ENCODE measurements around the gene MARK3. TPM values are rescaled to one million over a fixed set of nuclear protein-coding genes. Genes with fewer than 3 reads are reported as not detected.

Gene MARK3
- polyA plus RNA-seq, 1 experiment = 109 TPM

- H3K27me3 ChIP-seq (ENCODE audit: control insufficient read depth, insufficient read depth, low read length) = no peaks in the 10 kb centered on the region
- no peak for TF ChIP-seq CTCF (IDR thresholded peaks at IDR 0.05; ENCODE audit: low read depth, low read length)
- H3K4me3 ChIP-seq (ENCODE audit: low read depth, low read length) = no peak overlapping the region
Measured at GRCh38 chr14:103428723-103429556, 43.7 kb downstream of the MARK3 start.

DNA sequence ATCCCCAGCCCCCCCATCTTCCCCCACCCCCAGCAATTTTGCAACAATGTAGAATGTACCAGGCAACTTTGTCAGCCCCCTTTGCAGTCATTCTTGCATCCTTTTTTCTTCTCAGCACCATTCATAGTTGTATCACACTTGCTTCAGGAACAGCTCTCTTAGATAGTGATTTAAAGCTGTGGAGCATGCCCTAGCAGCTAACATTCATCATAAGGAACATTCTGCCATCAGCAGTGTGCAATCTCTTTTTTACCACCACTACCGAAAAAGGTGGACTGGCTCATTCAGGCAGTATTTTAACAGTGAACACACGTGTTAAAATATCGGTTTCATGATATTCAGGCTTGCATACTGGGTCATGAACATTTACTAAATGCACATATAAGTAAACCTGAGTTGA is 45.1 kb downstream of the MARK3 start:
- TF ChIP-seq CTCF (IDR thresholded peaks at IDR 0.05; ENCODE audit: low read depth, low read length) = no peak
- Histone ChIP-seq H3K4me3 (ENCODE audit: low read depth, low read length) (no peak overlapping the region), H3K9me3 (ENCODE audit: control insufficient read depth, insufficient read depth, low read length) (no peaks in the 10 kb centered on the region), H3K27me3 (ENCODE audit: control insufficient read depth, insufficient read depth, low read length) (no peaks in the 10 kb centered on the region), H3K27ac (ENCODE audit: low read depth, low read length) (no peak overlapping the region)
- CTCF ChIA-PET = interaction anchor here (0.5 to 0.6 kb wide), 2 partner anchors 30 to 138 kb away, joined by 3 read pairs; no protein-coding TSS in a partner anchor
- no peak for DNase-seq (ENCODE audit: low read depth, low spot score)
- POLR2A ChIA-PET = no interaction called here

More at GRCh38 chr14:103428723-103429556, 43.7 kb downstream of the MARK3 start:
- Histone ChIP-seq H3K9me3 (ENCODE audit: control insufficient read depth, insufficient read depth, low read length) (no peaks in the 10 kb centered on the region), H3K27ac (ENCODE audit: low read depth, low read length) (no peak overlapping the region)
- POLR2A ChIA-PET = no interaction called here
- DNase-seq (ENCODE audit: low read depth, low spot score) = no peak
- CTCF ChIA-PET = interaction anchor here (0.5 kb wide), 1 partner anchor 83 kb away, joined by 3 read pairs; no protein-coding TSS in a partner anchor

GRCh38 chr14:103432627-103433026 is 47.4 kb downstream of the MARK3 start:
- ChIA-PET POLR2A (interaction anchor here (0.6 kb wide), 1 partner anchor 188 kb away, joined by 10 read pairs; no protein-coding TSS in a partner anchor), CTCF (interaction anchor here (0.6 to 1.5 kb wide), 2 partner anchors 27 to 39 kb away, joined by 3 to 4 read pairs; no protein-coding TSS in a partner anchor)
- no peaks in the 10 kb centered on the region for H3K27me3 ChIP-seq (ENCODE audit: control insufficient read depth, insufficient read depth, low read length)

GRCh38 chr14:103433916-103434563 is 48.8 kb downstream of the MARK3 start:
- H3K27me3 ChIP-seq (ENCODE audit: control insufficient read depth, insufficient read depth, low read length) = no peaks in the 10 kb centered on the region
- CTCF ChIA-PET = interaction anchor here (1.0 kb wide), 1 partner anchor 43 kb away, joined by 3 read pairs; no protein-coding TSS in a partner anchor
- H3K27ac ChIP-seq (ENCODE audit: low read depth, low read length) = no peak overlapping the region
- POLR2A ChIA-PET = no interaction called here
- TF ChIP-seq CTCF (IDR thresholded peaks at IDR 0.05; ENCODE audit: low read depth, low read length) = no peak
- H3K9me3 ChIP-seq (ENCODE audit: control insufficient read depth, insufficient read depth, low read length) = no peaks in the 10 kb centered on the region
- H3K4me3 ChIP-seq (ENCODE audit: low read depth, low read length) = no peak overlapping the region
- DNase-seq (ENCODE audit: low read depth, low spot score) = no peak

More at GRCh38 chr14:103432627-103433026, 47.4 kb downstream of the MARK3 start:
- Histone ChIP-seq H3K9me3 (ENCODE audit: control insufficient read depth, insufficient read depth, low read length) (no peaks in the 10 kb centered on the region), H3K27ac (ENCODE audit: low read depth, low read length) (no peak overlapping the region), H3K4me3 (ENCODE audit: low read depth, low read length) (no peak overlapping the region)
- no peak for DNase-seq (ENCODE audit: low read depth, low spot score)
- no peak for TF ChIP-seq CTCF (IDR thresholded peaks at IDR 0.05; ENCODE audit: low read depth, low read length)

Measured in AG04450 (cell line).